Neural cell (in vitro differentiated cells): ENCODE data around the gene HBZ. TPM values are rescaled to one million over a fixed set of nuclear protein-coding genes. Genes with fewer than 3 reads are reported as not detected.
A peak's percentile ranks its signal among the peaks of the same experiment; 100 is the strongest.
"Not testable (repeated sequence)": the region's sequence is repeated elsewhere in the genome, so short reads cannot be mapped to it uniquely, and the experiment has no call there.

ENCODE experiments used
- H2AFZ ChIP-seq: fragments of 200-600, 300-800 bp; sonication (generic), shearing (Covaris generic); 2 replicates; pipeline ENCODE4 v1.6.0; 2014; ENCODE audit warnings: low read depth, mild to moderate bottlenecking, antibody characterized with exemption, low read length, moderate library complexity
- H3F3A ChIP-seq: fragments of 200-600 bp; shearing (Covaris generic); 2 replicates; pipeline ENCODE4 v1.6.1; 2016; ENCODE audit warnings: mild to moderate bottlenecking, moderate library complexity, mixed read lengths, antibody characterized with exemption, low read length; ENCODE audit not compliant: insufficient read depth, poor library complexity, severe bottlenecking
- H3K27ac ChIP-seq: fragments of 200-600, 300-800 bp; sonication (generic), shearing (Covaris generic); 2 replicates; pipeline ENCODE4 v1.5.1; 2014; ENCODE audit warnings: mild to moderate bottlenecking, low read length, moderate library complexity
- H3K27me3 ChIP-seq: fragments of 300-800, 200-600 bp; sonication (generic), shearing (Covaris generic); 2 replicates; pipeline ENCODE4 v1.6.0; 2014; ENCODE audit warnings: mild to moderate bottlenecking, low read depth, low read length, moderate library complexity; ENCODE audit not compliant: insufficient read depth
- H3K36me3 ChIP-seq: fragments of 300-800, 200-600 bp; sonication (generic), shearing (Covaris generic); 2 replicates; pipeline ENCODE4 v1.5.1; 2014; ENCODE audit warnings: mild to moderate bottlenecking, antibody characterized with exemption, low read length, moderate library complexity; ENCODE audit not compliant: insufficient read depth
- H3K4me2 ChIP-seq: fragments of 300-800, 200-600 bp; sonication (generic), shearing (Covaris generic); 2 replicates; pipeline ENCODE4 v1.6.0; 2014; ENCODE audit warnings: mild to moderate bottlenecking, low read length
- H3K4me3 ChIP-seq: fragments of 300-800, 200-600 bp; sonication (generic), shearing (Covaris generic); 2 replicates; pipeline ENCODE4 v1.5.1; 2014; ENCODE audit warnings: mild to moderate bottlenecking, low read length, moderate library complexity
- H3K79me2 ChIP-seq: fragments of 200-600 bp; shearing (Covaris generic); replicated peaks from 2 replicates; pipeline ENCODE4 v1.6.0; 2014; ENCODE audit warnings: mild to moderate bottlenecking, low read length, moderate library complexity; ENCODE audit not compliant: insufficient read depth
- H3K9ac ChIP-seq: fragments of 300-800, 200-600 bp; sonication (generic), shearing (Covaris generic); 2 replicates; pipeline ENCODE4 v1.6.1; 2016; ENCODE audit warnings: mild to moderate bottlenecking, low read length, mixed read lengths
- H3K9me2 ChIP-seq: fragments of 200-600 bp; shearing (Covaris generic); 2 replicates; pipeline ENCODE4 v1.6.1; 2016; ENCODE audit warnings: mild to moderate bottlenecking, low read length, mixed read lengths; ENCODE audit not compliant: insufficient read depth
- H3K9me3 ChIP-seq: fragments of 200-600, 300-800 bp; sonication (generic), shearing (Covaris generic); 2 replicates; pipeline ENCODE4 v1.6.1; 2016; ENCODE audit warnings: mild to moderate bottlenecking, mixed run types, low read length, moderate library complexity, mixed read lengths
- H4K20me1 ChIP-seq: fragments of 200-600 bp; shearing (Covaris generic); 2 replicates; pipeline ENCODE4 v1.6.1; 2016; ENCODE audit warnings: mild to moderate bottlenecking, mixed run types; ENCODE audit not compliant: insufficient read depth
- EP300 ChIP-seq: fragments of 450-650 bp; conservative IDR thresholded peaks from 2 replicates; pipeline ENCODE4 v1.6.1; 2014; ENCODE audit warnings: antibody characterized with exemption, mild to moderate bottlenecking, moderate library complexity; ENCODE audit not compliant: poor library complexity, severe bottlenecking
- EZH2 ChIP-seq: fragments of 200-600, 300-800 bp; shearing (Covaris generic), sonication (generic); IDR thresholded peaks from 2 replicates; pipeline ENCODE4 v1.6.1; 2014; ENCODE audit warnings: antibody characterized with exemption, low read length, borderline replicate concordance, mild to moderate bottlenecking; ENCODE audit not compliant: insufficient read depth, poor library complexity, severe bottlenecking
- MXI1 ChIP-seq: fragments of 450-650 bp; conservative IDR thresholded peaks from 2 replicates; pipeline ENCODE4 v1.6.1; 2014; ENCODE audit warnings: antibody characterized with exemption, mild to moderate bottlenecking; ENCODE audit not compliant: poor library complexity, severe bottlenecking
- POLR2AphosphoS5 ChIP-seq: IDR thresholded peaks from 2 replicates; pipeline ENCODE4 v1.6.1; 2012
- RAD21 ChIP-seq: fragments of 450-650 bp; conservative IDR thresholded peaks from 2 replicates; pipeline ENCODE4 v1.6.1; 2014; ENCODE audit warnings: antibody characterized with exemption, mild to moderate bottlenecking, moderate library complexity
- SMC3 ChIP-seq: fragments of 450-650 bp; conservative IDR thresholded peaks from 2 replicates; pipeline ENCODE4 v1.6.1; 2014; ENCODE audit warnings: antibody characterized with exemption, mild to moderate bottlenecking, moderate library complexity; ENCODE audit not compliant: poor library complexity
- TAF1 ChIP-seq: IDR thresholded peaks from 2 replicates; pipeline ENCODE4 v1.6.1; 2012; ENCODE audit warnings: low read depth
- polyA plus RNA-seq: library from polyadenylated mRNA; depleted of rRNA; stranded (reverse); fragments of >200 nt; gene quantifications from 2 replicates; pipeline ENCODE4 v1.2.3, GENCODE V29; 2014
- TF ChIP-seq, protein P1 (sequence below): fragments of 450-650 bp; IDR thresholded peaks from 2 replicates; pipeline ENCODE4 v1.5.1; 2014; ENCODE audit warnings: antibody characterized with exemption, mild to moderate bottlenecking, moderate library complexity; ENCODE audit not compliant: poor library complexity, severe bottlenecking
- TF ChIP-seq, protein P2 (sequence below): IDR thresholded peaks from 2 replicates; pipeline ENCODE4 v1.6.1; 2012; ENCODE audit warnings: borderline replicate concordance

Gene HBZ
- polyA plus RNA-seq, 1 donor from 2014 or later, result not detected

DNA sequence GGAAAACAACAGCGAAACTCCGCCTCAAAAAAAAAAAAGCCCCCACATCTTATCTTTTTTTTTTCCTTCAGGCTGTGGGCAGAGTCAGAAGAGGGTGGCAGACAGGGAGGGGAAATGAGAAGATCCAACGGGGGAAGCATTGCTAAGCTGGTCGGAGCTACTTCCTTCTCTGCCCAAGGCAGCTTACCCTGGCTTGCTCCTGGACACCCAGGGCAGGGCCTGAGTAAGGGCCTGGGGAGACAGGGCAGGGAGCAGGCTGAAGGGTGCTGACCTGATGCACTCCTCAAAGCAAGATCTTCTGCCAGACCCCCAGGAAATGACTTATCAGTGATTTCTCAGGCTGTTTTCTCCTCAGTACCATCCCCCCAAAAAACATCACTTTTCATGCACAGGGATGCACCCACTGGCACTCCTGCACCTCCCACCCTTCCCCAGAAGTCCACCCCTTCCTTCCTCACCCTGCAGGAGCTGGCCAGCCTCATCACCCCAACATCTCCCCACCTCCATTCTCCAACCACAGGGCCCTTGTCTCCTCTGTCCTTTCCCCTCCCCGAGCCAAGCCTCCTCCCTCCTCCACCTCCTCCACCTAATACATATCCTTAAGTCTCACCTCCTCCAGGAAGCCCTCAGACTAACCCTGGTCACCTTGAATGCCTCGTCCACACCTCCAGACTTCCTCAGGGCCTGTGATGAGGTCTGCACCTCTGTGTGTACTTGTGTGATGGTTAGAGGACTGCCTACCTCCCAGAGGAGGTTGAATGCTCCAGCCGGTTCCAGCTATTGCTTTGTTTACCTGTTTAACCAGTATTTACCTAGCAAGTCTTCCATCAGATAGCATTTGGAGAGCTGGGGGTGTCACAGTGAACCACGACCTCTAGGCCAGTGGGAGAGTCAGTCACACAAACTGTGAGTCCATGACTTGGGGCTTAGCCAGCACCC, 22.8 kb downstream of the HBZ start:
- Histone ChIP-seq H3K36me3 (no peaks in the 10 kb centered on the region), H3K4me3 (no peak overlapping the region), H3K9ac (no peak overlapping the region), H3K9me2 (no peaks in the 10 kb centered on the region), H3K79me2 (no peaks in the 10 kb centered on the region), H3K9me3 (no peaks in the 10 kb centered on the region), H3K4me2 (no peak overlapping the region), H3F3A (no peaks in the 10 kb centered on the region), H3K27ac (no peak overlapping the region), H2AFZ (no peak overlapping the region), H3K27me3 (peaks cover 67% of the 10 kb centered on the region), H4K20me1 (no peaks in the 10 kb centered on the region)
- TF ChIP-seq SMC3 (no peak), EZH2 (no peak), RAD21 (no peak), POLR2AphosphoS5 (no peak), MXI1 (no peak), TAF1 (no peak), EP300 (no peak)
- TF ChIP-seq, protein P1, sequence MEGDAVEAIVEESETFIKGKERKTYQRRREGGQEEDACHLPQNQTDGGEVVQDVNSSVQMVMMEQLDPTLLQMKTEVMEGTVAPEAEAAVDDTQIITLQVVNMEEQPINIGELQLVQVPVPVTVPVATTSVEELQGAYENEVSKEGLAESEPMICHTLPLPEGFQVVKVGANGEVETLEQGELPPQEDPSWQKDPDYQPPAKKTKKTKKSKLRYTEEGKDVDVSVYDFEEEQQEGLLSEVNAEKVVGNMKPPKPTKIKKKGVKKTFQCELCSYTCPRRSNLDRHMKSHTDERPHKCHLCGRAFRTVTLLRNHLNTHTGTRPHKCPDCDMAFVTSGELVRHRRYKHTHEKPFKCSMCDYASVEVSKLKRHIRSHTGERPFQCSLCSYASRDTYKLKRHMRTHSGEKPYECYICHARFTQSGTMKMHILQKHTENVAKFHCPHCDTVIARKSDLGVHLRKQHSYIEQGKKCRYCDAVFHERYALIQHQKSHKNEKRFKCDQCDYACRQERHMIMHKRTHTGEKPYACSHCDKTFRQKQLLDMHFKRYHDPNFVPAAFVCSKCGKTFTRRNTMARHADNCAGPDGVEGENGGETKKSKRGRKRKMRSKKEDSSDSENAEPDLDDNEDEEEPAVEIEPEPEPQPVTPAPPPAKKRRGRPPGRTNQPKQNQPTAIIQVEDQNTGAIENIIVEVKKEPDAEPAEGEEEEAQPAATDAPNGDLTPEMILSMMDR, result no peak
- TF ChIP-seq, protein P2, sequence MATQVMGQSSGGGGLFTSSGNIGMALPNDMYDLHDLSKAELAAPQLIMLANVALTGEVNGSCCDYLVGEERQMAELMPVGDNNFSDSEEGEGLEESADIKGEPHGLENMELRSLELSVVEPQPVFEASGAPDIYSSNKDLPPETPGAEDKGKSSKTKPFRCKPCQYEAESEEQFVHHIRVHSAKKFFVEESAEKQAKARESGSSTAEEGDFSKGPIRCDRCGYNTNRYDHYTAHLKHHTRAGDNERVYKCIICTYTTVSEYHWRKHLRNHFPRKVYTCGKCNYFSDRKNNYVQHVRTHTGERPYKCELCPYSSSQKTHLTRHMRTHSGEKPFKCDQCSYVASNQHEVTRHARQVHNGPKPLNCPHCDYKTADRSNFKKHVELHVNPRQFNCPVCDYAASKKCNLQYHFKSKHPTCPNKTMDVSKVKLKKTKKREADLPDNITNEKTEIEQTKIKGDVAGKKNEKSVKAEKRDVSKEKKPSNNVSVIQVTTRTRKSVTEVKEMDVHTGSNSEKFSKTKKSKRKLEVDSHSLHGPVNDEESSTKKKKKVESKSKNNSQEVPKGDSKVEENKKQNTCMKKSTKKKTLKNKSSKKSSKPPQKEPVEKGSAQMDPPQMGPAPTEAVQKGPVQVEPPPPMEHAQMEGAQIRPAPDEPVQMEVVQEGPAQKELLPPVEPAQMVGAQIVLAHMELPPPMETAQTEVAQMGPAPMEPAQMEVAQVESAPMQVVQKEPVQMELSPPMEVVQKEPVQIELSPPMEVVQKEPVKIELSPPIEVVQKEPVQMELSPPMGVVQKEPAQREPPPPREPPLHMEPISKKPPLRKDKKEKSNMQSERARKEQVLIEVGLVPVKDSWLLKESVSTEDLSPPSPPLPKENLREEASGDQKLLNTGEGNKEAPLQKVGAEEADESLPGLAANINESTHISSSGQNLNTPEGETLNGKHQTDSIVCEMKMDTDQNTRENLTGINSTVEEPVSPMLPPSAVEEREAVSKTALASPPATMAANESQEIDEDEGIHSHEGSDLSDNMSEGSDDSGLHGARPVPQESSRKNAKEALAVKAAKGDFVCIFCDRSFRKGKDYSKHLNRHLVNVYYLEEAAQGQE, result no peak

DNA sequence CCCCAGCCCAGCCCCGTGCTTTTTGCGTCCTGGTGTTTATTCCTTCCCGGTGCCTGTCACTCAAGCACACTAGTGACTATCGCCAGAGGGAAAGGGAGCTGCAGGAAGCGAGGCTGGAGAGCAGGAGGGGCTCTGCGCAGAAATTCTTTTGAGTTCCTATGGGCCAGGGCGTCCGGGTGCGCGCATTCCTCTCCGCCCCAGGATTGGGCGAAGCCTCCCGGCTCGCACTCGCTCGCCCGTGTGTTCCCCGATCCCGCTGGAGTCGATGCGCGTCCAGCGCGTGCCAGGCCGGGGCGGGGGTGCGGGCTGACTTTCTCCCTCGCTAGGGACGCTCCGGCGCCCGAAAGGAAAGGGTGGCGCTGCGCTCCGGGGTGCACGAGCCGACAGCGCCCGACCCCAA, 23.6 kb downstream of the HBZ start:
- not testable (repeated sequence) for H3K9me3 ChIP-seq, H3K36me3 ChIP-seq, H3K27ac ChIP-seq, H4K20me1 ChIP-seq, H3F3A ChIP-seq, H3K79me2 ChIP-seq, H2AFZ ChIP-seq, H3K9ac ChIP-seq, H3K9me2 ChIP-seq, H3K4me2 ChIP-seq
- Histone ChIP-seq H3K27me3 (peaks cover 68% of the 10 kb centered on the region), H3K4me3 (peak overlapping the region; percentile 41)

DNA sequence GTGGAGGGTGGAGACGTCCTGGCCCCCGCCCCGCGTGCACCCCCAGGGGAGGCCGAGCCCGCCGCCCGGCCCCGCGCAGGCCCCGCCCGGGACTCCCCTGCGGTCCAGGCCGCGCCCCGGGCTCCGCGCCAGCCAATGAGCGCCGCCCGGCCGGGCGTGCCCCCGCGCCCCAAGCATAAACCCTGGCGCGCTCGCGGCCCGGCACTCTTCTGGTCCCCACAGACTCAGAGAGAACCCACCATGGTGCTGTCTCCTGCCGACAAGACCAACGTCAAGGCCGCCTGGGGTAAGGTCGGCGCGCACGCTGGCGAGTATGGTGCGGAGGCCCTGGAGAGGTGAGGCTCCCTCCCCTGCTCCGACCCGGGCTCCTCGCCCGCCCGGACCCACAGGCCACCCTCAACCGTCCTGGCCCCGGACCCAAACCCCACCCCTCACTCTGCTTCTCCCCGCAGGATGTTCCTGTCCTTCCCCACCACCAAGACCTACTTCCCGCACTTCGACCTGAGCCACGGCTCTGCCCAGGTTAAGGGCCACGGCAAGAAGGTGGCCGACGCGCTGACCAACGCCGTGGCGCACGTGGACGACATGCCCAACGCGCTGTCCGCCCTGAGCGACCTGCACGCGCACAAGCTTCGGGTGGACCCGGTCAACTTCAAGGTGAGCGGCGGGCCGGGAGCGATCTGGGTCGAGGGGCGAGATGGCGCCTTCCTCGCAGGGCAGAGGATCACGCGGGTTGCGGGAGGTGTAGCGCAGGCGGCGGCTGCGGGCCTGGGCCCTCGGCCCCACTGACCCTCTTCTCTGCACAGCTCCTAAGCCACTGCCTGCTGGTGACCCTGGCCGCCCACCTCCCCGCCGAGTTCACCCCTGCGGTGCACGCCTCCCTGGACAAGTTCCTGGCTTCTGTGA, 24.3 kb downstream of the HBZ start, which contains the start of gene HBA1:
Gene HBA1, plus strand, starts transcription at position 204 of the 906 bp plus-strand sequence. Its CDS starts 37 bp downstream, at position 241.
- Histone ChIP-seq H3K4me3 (peak within 1 kb of the TSS; percentile 41), H3K27me3 (peaks cover 65% of the 10 kb centered on the region)
- H3K36me3 ChIP-seq, H3K27ac ChIP-seq, H3K4me2 ChIP-seq, H3K79me2 ChIP-seq, H3F3A ChIP-seq, H3K9me3 ChIP-seq, H3K9ac ChIP-seq, H4K20me1 ChIP-seq, H3K9me2 ChIP-seq, H2AFZ ChIP-seq: not testable (repeated sequence)
